CD4-positive, alpha-beta T cell (primary cell): Measurements from ENCODE around the gene NRL. TPM values are rescaled to one million over a fixed set of nuclear protein-coding genes. Genes with fewer than 3 reads are reported as not detected.

ENCODE experiments used
- ATAC-seq: fragments of 200-7000 bp; cut with Tn5 transposase; one replicate; pipeline ENCODE4 v1.10.0; 2022; ENCODE audit warnings: mild to moderate bottlenecking; ENCODE audit not compliant: poor library complexity
- CTCF ChIA-PET: fragments of 350-600 bp; sonication (Branson Sonifier 250); formaldehyde crosslinking; loops from one replicate; lab custom pipeline; 2021; ENCODE audit warnings: antibody characterized with exemption, inconsistent platforms; lab: Charles Lee
- POLR2A ChIA-PET: fragments of 350-600 bp; sonication (Branson Sonifier 250); formaldehyde crosslinking; loops from one replicate; lab custom pipeline; 2021; ENCODE audit warnings: antibody characterized with exemption, inconsistent platforms; lab: Charles Lee
- DNase-seq, 14 experiments: peaks; one replicate each; pipeline ENCODE4 v3.0.0-alpha.2; 2013 to 2020; ENCODE audit warnings: mixed read lengths in 2 of 14
- H3K27ac ChIP-seq, 2 donors: one replicate each; pipeline versions ENCODE4 v1.5.1 to v1.7.0; 2013; ENCODE audit warnings: low read length in 2 of 2, low read depth in 1 of 2, mild to moderate bottlenecking in 1 of 2
- H3K27me3 ChIP-seq, 2 experiments: 1 replicate in 1 of 2; 2 replicates in 1 of 2; pipeline versions ENCODE4 v1.6.1 to v1.7.0; 2013; ENCODE audit warnings: low read length in 2 of 2, control low read depth in 1 of 2, mild to moderate bottlenecking in 1 of 2, moderate library complexity in 1 of 2; ENCODE audit not compliant: insufficient read depth in 2 of 2, control insufficient read depth in 1 of 2
- H3K36me3 ChIP-seq: one replicate; pipeline ENCODE4 v1.6.1; 2013; ENCODE audit warnings: low read length, control low read depth; ENCODE audit not compliant: insufficient read depth
- H3K4me1 ChIP-seq: one replicate; pipeline ENCODE4 v1.6.1; 2013; ENCODE audit warnings: low read length, control low read depth; ENCODE audit not compliant: insufficient read depth
- H3K4me3 ChIP-seq: one replicate; pipeline ENCODE4 v1.5.1; 2013; ENCODE audit warnings: mild to moderate bottlenecking, low read length, moderate library complexity
- H3K9me3 ChIP-seq, 2 experiments: 1 replicate in 1 of 2; 2 replicates in 1 of 2; pipeline versions ENCODE4 v1.6.1 to v1.7.0; 2013; ENCODE audit warnings: low read length in 2 of 2, mild to moderate bottlenecking in 2 of 2, control low read depth in 1 of 2, moderate library complexity in 1 of 2; ENCODE audit not compliant: control insufficient read depth in 1 of 2, insufficient read depth in 1 of 2
- H3K27ac Mint-ChIP-seq: one replicate; pipeline ENCODE4 v1.8.0; 2020; ENCODE audit warnings: mixed read lengths
- H3K27me3 Mint-ChIP-seq: one replicate; pipeline ENCODE4 v1.8.0; 2021; ENCODE audit warnings: mixed read lengths
- H3K36me3 Mint-ChIP-seq: one replicate; pipeline ENCODE4 v1.8.0; 2021; ENCODE audit warnings: low read depth, mixed read lengths
- H3K4me1 Mint-ChIP-seq: one replicate; pipeline ENCODE4 v1.8.0; 2021; ENCODE audit warnings: low read depth, mixed read lengths
- H3K4me3 Mint-ChIP-seq: one replicate; pipeline ENCODE4 v1.8.0; 2020; ENCODE audit warnings: mild to moderate bottlenecking, mixed read lengths
- H3K9me3 Mint-ChIP-seq: one replicate; pipeline ENCODE4 v1.8.0; 2020; ENCODE audit warnings: mixed read lengths
- intact Hi-C, 2 experiments: fragments of 100-400 bp; cut with DNase I in 1 of 2; cut with micrococcal nuclease in 1 of 2; formaldehyde crosslinking; loops; one replicate each; pipeline versions ENCODE4 v1.15.1 to v1.9.0; 2023 to 2025; cut with DNase I, micrococcal nuclease
- total RNA-seq, 174 experiments: library from RNA in 2 of 174; stranded (reverse) in 2 of 174; gene quantifications; one replicate each; pipeline ENCODE4 v1.2.3 and lab custom pipeline; 2021 to 2026
- TF ChIP-seq, protein P1 (sequence below): fragments of 200-600 bp; IDR thresholded peaks from one replicate; pipeline ENCODE4 v1.8.0; 2022; ENCODE audit warnings: antibody characterized with exemption, mild to moderate bottlenecking

The NRL gene
- total RNA-seq, 2 experiments from 2014 or later: 1.6 to 1.9 TPM

GRCh38 chr14:24139272-24139934 is 24.7 kb upstream of the NRL start:
- peak in 2 of 14 experiments; percentile 45 to 49 for DNase-seq
- Mint-ChIP-seq H3K27ac (peak overlapping the region; percentile 85), H3K36me3 (peaks cover 71% of the 10 kb centered on the region), H3K9me3 (no peaks in the 10 kb centered on the region), H3K4me1 (peaks cover 72% of the 10 kb centered on the region), H3K4me3 (peak overlapping the region; percentile 94), H3K27me3 (no peaks in the 10 kb centered on the region)
- peaks cover 45% of the 10 kb centered on the region for H3K36me3 ChIP-seq
- H3K4me1 ChIP-seq: peaks cover 64% of the 10 kb centered on the region
- ChIA-PET CTCF (interaction anchor here (1.7 kb wide), 1 partner anchor 22 kb away, joined by 3 read pairs; the partner anchor contains the start of gene IRF9), POLR2A (interaction anchor here (0.7 to 11.7 kb wide), 4 partner anchors 9 to 76 kb away, joined by 3 to 296 read pairs (median 88); partner anchors contain the start of genes DCAF11, IRF9, MDP1 and NRL)
- intact Hi-C loops: no loop called here
- H3K4me3 ChIP-seq: no peak overlapping the region
- TF ChIP-seq, protein P1, sequence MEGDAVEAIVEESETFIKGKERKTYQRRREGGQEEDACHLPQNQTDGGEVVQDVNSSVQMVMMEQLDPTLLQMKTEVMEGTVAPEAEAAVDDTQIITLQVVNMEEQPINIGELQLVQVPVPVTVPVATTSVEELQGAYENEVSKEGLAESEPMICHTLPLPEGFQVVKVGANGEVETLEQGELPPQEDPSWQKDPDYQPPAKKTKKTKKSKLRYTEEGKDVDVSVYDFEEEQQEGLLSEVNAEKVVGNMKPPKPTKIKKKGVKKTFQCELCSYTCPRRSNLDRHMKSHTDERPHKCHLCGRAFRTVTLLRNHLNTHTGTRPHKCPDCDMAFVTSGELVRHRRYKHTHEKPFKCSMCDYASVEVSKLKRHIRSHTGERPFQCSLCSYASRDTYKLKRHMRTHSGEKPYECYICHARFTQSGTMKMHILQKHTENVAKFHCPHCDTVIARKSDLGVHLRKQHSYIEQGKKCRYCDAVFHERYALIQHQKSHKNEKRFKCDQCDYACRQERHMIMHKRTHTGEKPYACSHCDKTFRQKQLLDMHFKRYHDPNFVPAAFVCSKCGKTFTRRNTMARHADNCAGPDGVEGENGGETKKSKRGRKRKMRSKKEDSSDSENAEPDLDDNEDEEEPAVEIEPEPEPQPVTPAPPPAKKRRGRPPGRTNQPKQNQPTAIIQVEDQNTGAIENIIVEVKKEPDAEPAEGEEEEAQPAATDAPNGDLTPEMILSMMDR: no peak
- no peaks in the 10 kb centered on the region for H3K9me3 ChIP-seq
- no peaks in the 10 kb centered on the region for H3K27me3 ChIP-seq
- H3K27ac ChIP-seq: no peak overlapping the region
- ATAC-seq: no peak

- ATAC-seq: no peak
- Mint-ChIP-seq H3K9me3 (no peaks in the 10 kb centered on the region), H3K4me1 (peaks cover 70% of the 10 kb centered on the region), H3K4me3 (peak overlapping the region; percentile 94), H3K36me3 (peaks cover 63% of the 10 kb centered on the region), H3K27ac (peak overlapping the region; percentile 85), H3K27me3 (no peaks in the 10 kb centered on the region)
- Histone ChIP-seq H3K27ac (peak overlapping the region in 1 of 2 donors; percentile 15), H3K36me3 (peaks cover 38% of the 10 kb centered on the region), H3K4me3 (no peak overlapping the region), H3K27me3 (no peaks in the 10 kb centered on the region), H3K4me1 (peaks cover 58% of the 10 kb centered on the region), H3K9me3 (no peaks in the 10 kb centered on the region)
- DNase-seq: peak in 1 of 14 experiments; percentile 21
- TF ChIP-seq, protein P1: no peak
- POLR2A ChIA-PET: interaction anchor here (3.4 to 11.7 kb wide), 3 partner anchors 10 to 23 kb away, joined by 61 to 296 read pairs (median 127); partner anchors contain the start of genes DCAF11, IRF9, NRL and PSME2
- intact Hi-C loops: no loop called here
- CTCF ChIA-PET: interaction anchor here (0.7 to 5.0 kb wide), 6 partner anchors 8 to 158 kb away, joined by 3 to 33 read pairs (median 4); partner anchors contain the start of genes IRF9 and RNF31
Observed at GRCh38 chr14:24138396-24139271, 23.9 kb upstream of the NRL start.
